OCI-LY7 (cell line): ENCODE results near the gene NFIX.

Experiments
- EZH2phosphoT487 ChIP-seq: fragments of 200-600 bp; sonication (generic); IDR thresholded peaks from 2 replicates; pipeline ENCODE4 v1.6.1; 2018; ENCODE audit warnings: low read depth, borderline replicate concordance, mild to moderate bottlenecking, mixed run types, antibody characterized with exemption, low read length, moderate library complexity, mixed read lengths
- TF ChIP-seq, protein P1 (sequence below): fragments of 200-600 bp; sonication (generic); conservative IDR thresholded peaks from 2 replicates; pipeline ENCODE4 v1.5.1; 2014; ENCODE audit warnings: mild to moderate bottlenecking, antibody characterized with exemption, low read length, moderate library complexity, mixed read lengths

GRCh38 chr19:12983091-12983490, 12.2 kb upstream of the NFIX start:
- TF ChIP-seq, protein P1, sequence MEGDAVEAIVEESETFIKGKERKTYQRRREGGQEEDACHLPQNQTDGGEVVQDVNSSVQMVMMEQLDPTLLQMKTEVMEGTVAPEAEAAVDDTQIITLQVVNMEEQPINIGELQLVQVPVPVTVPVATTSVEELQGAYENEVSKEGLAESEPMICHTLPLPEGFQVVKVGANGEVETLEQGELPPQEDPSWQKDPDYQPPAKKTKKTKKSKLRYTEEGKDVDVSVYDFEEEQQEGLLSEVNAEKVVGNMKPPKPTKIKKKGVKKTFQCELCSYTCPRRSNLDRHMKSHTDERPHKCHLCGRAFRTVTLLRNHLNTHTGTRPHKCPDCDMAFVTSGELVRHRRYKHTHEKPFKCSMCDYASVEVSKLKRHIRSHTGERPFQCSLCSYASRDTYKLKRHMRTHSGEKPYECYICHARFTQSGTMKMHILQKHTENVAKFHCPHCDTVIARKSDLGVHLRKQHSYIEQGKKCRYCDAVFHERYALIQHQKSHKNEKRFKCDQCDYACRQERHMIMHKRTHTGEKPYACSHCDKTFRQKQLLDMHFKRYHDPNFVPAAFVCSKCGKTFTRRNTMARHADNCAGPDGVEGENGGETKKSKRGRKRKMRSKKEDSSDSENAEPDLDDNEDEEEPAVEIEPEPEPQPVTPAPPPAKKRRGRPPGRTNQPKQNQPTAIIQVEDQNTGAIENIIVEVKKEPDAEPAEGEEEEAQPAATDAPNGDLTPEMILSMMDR: no peak
- TF ChIP-seq EZH2phosphoT487: no peak
